Suppressor macrophage (primary cell): ENCODE measurements around the gene GSX1.
"Not testable (repeated sequence)": the region's sequence is repeated elsewhere in the genome, so short reads cannot be mapped to it uniquely, and the experiment has no call there.

Experiments used
- DNase-seq, 4 experiments: peaks; one replicate each; pipeline ENCODE4 v3.0.0-alpha.2; 2020 to 2022
- total RNA-seq, 17 experiments: gene quantifications; one replicate each; lab custom pipeline; 2026; ENCODE audit warnings: mixed read lengths in 6 of 17, inconsistent platforms in 3 of 17; lab: John Stamatoyannopoulos, UW

Gene GSX1
- 0 to 0.44 (median 0) reads per million in 17 experiments for total RNA-seq

- peak; percentile 68 to 87 (median 76) for DNase-seq
These were observed at the start of gene GSX1 for GRCh38 chr13:27792393-27793218. TSS of gene GSX1 (plus strand) at chr13:27792483. CDS start at chr13:27792691, 208 bp downstream.

- no peak for DNase-seq
These were observed 47.5 kb upstream of the GSX1 start for GRCh38 chr13:27744801-27745200.

GRCh38 chr13:27745301-27745700, 47.0 kb upstream of the GSX1 start:
- no peak for DNase-seq

GRCh38 chr13:27748143-27748542, 44.1 kb upstream of the GSX1 start:
- not testable (repeated sequence) for DNase-seq

- DNase-seq, result no peak
These were observed 40.2 kb upstream of the GSX1 start for GRCh38 chr13:27751953-27752532.

- no peak for DNase-seq
These were observed 26.6 kb upstream of the GSX1 start for GRCh38 chr13:27765650-27766049.

GRCh38 chr13:27770809-27771208, 21.5 kb upstream of the GSX1 start:
- DNase-seq, result peak in 3 of 4 experiments; percentile 24 to 51 (median 40)

- peak in 1 of 4 experiments; percentile 12 for DNase-seq
These were observed 19.4 kb upstream of the GSX1 start for GRCh38 chr13:27772651-27773425.

GRCh38 chr13:27774169-27774568, 18.1 kb upstream of the GSX1 start:
- DNase-seq, result no peak

- peak in 3 of 4 experiments; percentile 10 to 49 (median 36) for DNase-seq
These were observed 17.6 kb upstream of the GSX1 start for GRCh38 chr13:27774651-27775050.

- DNase-seq, result no peak
These were observed 16.3 kb upstream of the GSX1 start for GRCh38 chr13:27775943-27776342.

GRCh38 chr13:27782151-27782550, 10.1 kb upstream of the GSX1 start:
- DNase-seq, result no peak

- DNase-seq, result no peak
These were observed 9.2 kb upstream of the GSX1 start for GRCh38 chr13:27783111-27783510.

- no peak for DNase-seq
These were observed 4.0 kb upstream of the GSX1 start for GRCh38 chr13:27788271-27788670.

- no peak for DNase-seq
These were observed 3.2 kb upstream of the GSX1 start for GRCh38 chr13:27789153-27789494.

- no peak for DNase-seq
These were observed 2.6 kb upstream of the GSX1 start for GRCh38 chr13:27789495-27790303.

GRCh38 chr13:27790523-27790922, 1.8 kb upstream of the GSX1 start:
- no peak for DNase-seq

GRCh38 chr13:27791146-27791900, 960 bp upstream of the GSX1 start:
- DNase-seq, result no peak

- DNase-seq, result no peak
These were observed 336 bp upstream of the GSX1 start for GRCh38 chr13:27791901-27792392.

- no peak for DNase-seq
These were observed 1.5 kb downstream of the GSX1 start for GRCh38 chr13:27793507-27794367.

- no peak for DNase-seq
These were observed 2.0 kb downstream of the GSX1 start for GRCh38 chr13:27794368-27794691.
